GM12891 (cell line): ENCODE measurements around the gene PRRC2A.

Experiments used
- DNase-seq: peaks from one replicate; pipeline ENCODE4 v3.0.0; 2011; ENCODE audit warnings: low spot score; ENCODE audit not compliant: insufficient read length
- FAIRE-seq: peaks from 2 replicates; lab custom pipeline; 2011; peaks lifted over from hg19 to GRCh38; lab: Jason Lieb, UNC
- PAX5 ChIP-seq: IDR thresholded peaks from 2 replicates; pipeline ENCODE4 v1.6.1; 2011; ENCODE audit warnings: low read length, moderate library complexity, mild to moderate bottlenecking; ENCODE audit not compliant: insufficient read depth, severe bottlenecking
- POLR2A ChIP-seq: IDR thresholded peaks from 2 replicates; pipeline ENCODE4 v1.6.1; 2011; ENCODE audit warnings: low read depth, low read length, control low read depth
- POLR2AphosphoS5 ChIP-seq: IDR thresholded peaks from 2 replicates; pipeline ENCODE4 v1.6.1; 2011; ENCODE audit warnings: low read depth, low read length, control low read depth
- POU2F2 ChIP-seq: IDR thresholded peaks from 2 replicates; pipeline ENCODE4 v1.6.1; 2011; ENCODE audit warnings: low read depth, mild to moderate bottlenecking, control low read depth, low read length, moderate library complexity
- SPI1 ChIP-seq: IDR thresholded peaks from 2 replicates; pipeline ENCODE4 v1.6.1; 2011; ENCODE audit warnings: low read depth, low read length, control low read depth
- TAF1 ChIP-seq: IDR thresholded peaks from 2 replicates; pipeline ENCODE4 v1.6.1; 2011; ENCODE audit warnings: low read depth, low read length, control low read depth

PRRC2A gene

GRCh38 chr6:31634131-31634530 lies 13.6 kb downstream of the PRRC2A start:
- DNase-seq: no peak
- TF ChIP-seq PAX5: no peak
- no peak for TF ChIP-seq POU2F2
- no peak for TF ChIP-seq TAF1
- TF ChIP-seq POLR2AphosphoS5: no peak
- TF ChIP-seq SPI1: no peak
- TF ChIP-seq POLR2A: no peak
- FAIRE-seq: no peak

DNA sequence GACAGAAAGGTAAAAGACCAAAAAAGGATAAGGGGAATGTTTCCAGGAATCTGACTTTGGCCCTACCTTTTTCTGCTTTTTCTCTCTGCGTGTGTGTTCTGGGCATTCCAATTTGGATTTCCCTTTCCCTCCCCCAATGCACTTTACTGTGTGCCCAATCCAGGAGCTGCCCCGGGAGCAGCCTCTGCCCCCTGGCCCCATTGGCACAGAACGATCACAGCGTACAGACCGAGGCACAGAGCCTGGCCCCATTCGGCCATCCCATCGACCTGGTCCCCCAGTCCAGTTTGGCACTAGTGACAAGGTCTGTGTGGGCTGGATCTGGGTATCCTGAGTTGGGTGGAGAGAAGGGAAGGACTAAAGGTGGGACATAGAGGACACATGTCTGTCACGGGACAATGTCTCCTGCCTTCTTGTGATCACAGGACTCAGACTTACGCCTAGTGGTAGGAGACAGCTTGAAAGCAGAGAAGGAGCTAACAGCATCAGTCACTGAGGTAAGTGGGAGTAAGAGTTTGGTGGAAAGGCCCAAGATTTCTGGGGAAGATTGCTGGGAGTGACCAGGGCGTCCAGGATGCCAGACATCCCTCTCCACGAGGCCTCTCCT lies 14.6 kb downstream of the PRRC2A start:
- TF ChIP-seq SPI1: no peak
- no peak for TF ChIP-seq PAX5
- TF ChIP-seq TAF1: no peak
- TF ChIP-seq POLR2AphosphoS5: no peak
- TF ChIP-seq POLR2A: no peak; the same call in 1 of the 2 replicates
- no peak for TF ChIP-seq POU2F2
- FAIRE-seq (no peak), DNase-seq (no peak)

GRCh38 chr6:31636698-31637596 lies 16.4 kb downstream of the PRRC2A start:
- TF ChIP-seq PAX5: no peak
- no peak for TF ChIP-seq POLR2AphosphoS5
- TF ChIP-seq POLR2A: no peak
- TF ChIP-seq TAF1: no peak
- DNase-seq (no peak), FAIRE-seq (no peak)

DNA sequence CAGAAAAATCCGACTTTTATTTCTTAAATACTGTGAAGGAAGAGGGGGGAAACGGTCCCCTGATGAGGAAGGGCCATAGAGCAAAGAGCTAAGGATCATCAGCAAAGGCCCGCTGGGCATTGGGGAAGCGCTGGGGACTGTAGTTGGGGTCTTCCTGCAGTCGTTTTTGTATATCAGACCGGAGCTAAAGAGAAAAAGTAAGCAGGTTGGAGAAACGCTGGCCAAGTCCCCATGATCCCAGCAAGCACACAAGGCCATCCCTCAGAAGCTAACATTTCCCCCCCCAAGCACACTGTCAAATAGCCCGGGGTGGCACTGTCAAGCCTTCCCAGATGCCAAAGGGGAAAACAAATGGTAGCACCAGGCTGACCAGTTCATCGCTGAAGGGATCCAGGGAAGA lies 18.5 kb downstream of the PRRC2A start:
- FAIRE-seq (no peak), DNase-seq (no peak)
- TF ChIP-seq SPI1 (no peak), POLR2AphosphoS5 (peak; percentile 22; the same call in 1 of the 2 replicates), POU2F2 (peak; percentile 25; the same call in 1 of the 2 replicates), TAF1 (no peak)

DNA sequence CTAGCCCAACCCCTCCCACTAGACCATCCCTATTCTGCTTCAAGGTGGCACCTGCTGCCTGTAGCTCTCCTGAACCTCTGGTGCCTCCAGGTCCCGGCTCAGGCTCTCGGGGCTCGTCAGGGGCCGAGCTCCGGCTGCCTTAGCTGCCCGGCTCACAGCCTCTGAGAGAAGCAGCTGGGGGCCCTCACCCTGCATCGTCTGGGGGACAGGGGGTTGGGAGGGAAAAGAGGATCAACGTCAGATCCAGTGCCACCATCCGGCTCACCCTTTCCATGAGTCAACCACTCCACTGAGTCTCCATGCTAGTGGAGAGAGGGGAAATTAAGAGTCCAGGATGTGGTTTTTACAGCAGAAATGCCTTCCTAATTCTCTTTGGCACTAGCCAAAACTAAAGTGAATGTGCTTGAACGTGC lies 18.9 kb downstream of the PRRC2A start:
- TF ChIP-seq POU2F2 (no peak), SPI1 (no peak), PAX5 (no peak), TAF1 (no peak), POLR2AphosphoS5 (no peak), POLR2A (no peak; the same call in 1 of the 2 replicates)
- DNase-seq: no peak
- no peak for FAIRE-seq

GRCh38 chr6:31640612-31641011 lies 20.1 kb downstream of the PRRC2A start:
- DNase-seq: no peak
- FAIRE-seq: no peak
- no peak for TF ChIP-seq POLR2A
- TF ChIP-seq TAF1: no peak
- TF ChIP-seq PAX5: no peak
- TF ChIP-seq SPI1: no peak
- TF ChIP-seq POLR2AphosphoS5: no peak
- no peak for TF ChIP-seq POU2F2

GRCh38 chr6:31641370-31641769 lies 20.9 kb downstream of the PRRC2A start:
- TF ChIP-seq POU2F2 (no peak), TAF1 (no peak), SPI1 (no peak), POLR2AphosphoS5 (no peak), PAX5 (no peak), POLR2A (no peak)
- DNase-seq: no peak
- no peak for FAIRE-seq

DNA sequence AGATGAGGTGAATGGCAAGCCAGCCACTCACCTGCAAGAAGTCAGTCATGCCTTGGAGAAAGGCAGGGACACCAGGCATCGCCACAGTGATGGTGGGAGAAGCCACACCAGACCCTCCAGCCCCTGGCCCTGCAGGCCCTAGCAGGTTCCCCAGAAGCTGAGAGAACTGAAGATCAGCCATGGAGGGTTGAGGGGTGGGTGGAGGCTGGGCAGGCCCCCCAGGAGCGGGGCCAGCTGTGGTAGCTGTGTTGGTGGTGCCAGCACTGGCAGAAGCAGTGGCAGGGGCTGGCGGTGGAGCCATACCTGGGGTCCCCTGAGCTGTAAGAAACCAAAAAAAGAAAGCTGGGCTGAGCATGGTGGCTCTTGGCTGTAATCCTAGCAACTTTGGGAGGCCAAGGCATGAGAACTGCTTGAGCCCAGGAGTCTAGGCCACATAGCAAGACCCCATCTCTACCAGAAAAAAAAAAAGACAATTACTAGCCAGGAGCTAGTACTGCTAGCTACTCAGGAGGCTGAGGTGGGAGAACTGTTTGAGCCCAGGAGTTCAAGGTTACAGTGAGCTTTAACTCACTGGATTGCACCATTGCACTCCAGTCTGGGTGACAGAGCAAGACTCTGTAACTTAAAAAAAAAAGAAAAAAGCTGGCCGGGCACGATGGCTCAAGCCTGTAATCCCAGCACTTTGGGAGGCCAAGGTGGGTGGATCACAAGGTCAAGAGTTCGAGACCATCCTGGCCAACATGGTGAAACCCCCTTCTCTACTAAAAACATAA lies 22.5 kb downstream of the PRRC2A start:
- FAIRE-seq (no peak), DNase-seq (no peak)

GRCh38 chr6:31643818-31644454 lies 23.4 kb downstream of the PRRC2A start:
- TF ChIP-seq PAX5 (no peak), POLR2AphosphoS5 (no peak), TAF1 (no peak), SPI1 (no peak)

More for the DNA sequence above, 22.5 kb downstream of the PRRC2A start:
- TF ChIP-seq POU2F2: no peak
- TF ChIP-seq PAX5: no peak
- no peak for TF ChIP-seq POLR2A
- TF ChIP-seq SPI1: no peak
- no peak for TF ChIP-seq TAF1
- no peak for TF ChIP-seq POLR2AphosphoS5

More at GRCh38 chr6:31643818-31644454, 23.4 kb downstream of the PRRC2A start:
- FAIRE-seq: no peak
- DNase-seq: no peak
